ENCODE measurements around the gene MDFIC.

MDFIC gene

GRCh38 chr7:114943530-114943929, 21.6 kb downstream of the MDFIC start:
- no peak for TF ChIP-seq CTCF (IDR thresholded peaks at IDR 0.05; ENCODE audit: low read length)
- no peak for TF ChIP-seq EZH2phosphoT487 (IDR thresholded peaks at IDR 0.05; ENCODE audit: low read length)
- TF ChIP-seq EZH2 (optimal IDR thresholded peaks at IDR 0.05; ENCODE audit: low read depth, low read length): no peak
- Histone ChIP-seq H3K4me2 (ENCODE audit: low read depth, low read length) (no peak overlapping the region), H3K4me3 (ENCODE audit: low read length) (no peak overlapping the region), H3K4me1 (ENCODE audit: low read length) (peaks cover 6% of the 10 kb centered on the region; the same call in 1 of the 2 replicates), H3K27me3 (replicated peaks; ENCODE audit: insufficient read depth, low read length) (no peaks in the 10 kb centered on the region), H3K9me3 (replicated peaks; ENCODE audit: insufficient read depth, low read length) (no peaks in the 10 kb centered on the region), H3K36me3 (replicated peaks; ENCODE audit: insufficient read depth, low read length) (peaks cover 7% of the 10 kb centered on the region; the same call in 1 of the 2 replicates), H3K79me2 (ENCODE audit: low read length) (peaks cover 95% of the 10 kb centered on the region), H3K9me2 (replicated peaks; ENCODE audit: insufficient read depth, low read length) (no peaks in the 10 kb centered on the region), H3F3A (ENCODE audit: insufficient read depth, low read length) (no peaks in the 10 kb centered on the region), H3K27ac (ENCODE audit: low read length) (no peak overlapping the region), H2AFZ (ENCODE audit: low read length) (no peak overlapping the region), H4K20me1 (ENCODE audit: insufficient read depth, low read length) (no peaks in the 10 kb centered on the region), H3K9ac (ENCODE audit: low read length) (no peak overlapping the region)
- DNase-seq: no peak

GRCh38 chr7:114943953-114944744, 22.3 kb downstream of the MDFIC start:
- peaks cover 93% of the 10 kb centered on the region for H3K79me2 ChIP-seq (ENCODE audit: low read length)
- H3K4me3 ChIP-seq (ENCODE audit: low read length): no peak overlapping the region
- no peaks in the 10 kb centered on the region for H3F3A ChIP-seq (ENCODE audit: insufficient read depth, low read length)
- H4K20me1 ChIP-seq (ENCODE audit: insufficient read depth, low read length): no peaks in the 10 kb centered on the region
- H3K27me3 ChIP-seq (replicated peaks; ENCODE audit: insufficient read depth, low read length): no peaks in the 10 kb centered on the region
- no peak overlapping the region for H3K27ac ChIP-seq (ENCODE audit: low read length)
- no peak overlapping the region for H2AFZ ChIP-seq (ENCODE audit: low read length)
- H3K4me1 ChIP-seq (ENCODE audit: low read length): peaks cover 11% of the 10 kb centered on the region
- H3K4me2 ChIP-seq (ENCODE audit: low read depth, low read length): no peak overlapping the region
- TF ChIP-seq EZH2phosphoT487 (IDR thresholded peaks at IDR 0.05; ENCODE audit: low read length) (no peak), CTCF (IDR thresholded peaks at IDR 0.05; ENCODE audit: low read length) (no peak), EZH2 (optimal IDR thresholded peaks at IDR 0.05; ENCODE audit: low read depth, low read length) (no peak)
- no peaks in the 10 kb centered on the region for H3K9me3 ChIP-seq (replicated peaks; ENCODE audit: insufficient read depth, low read length)
- H3K9ac ChIP-seq (ENCODE audit: low read length): no peak overlapping the region
- H3K36me3 ChIP-seq (replicated peaks; ENCODE audit: insufficient read depth, low read length): peaks cover 7% of the 10 kb centered on the region; the same call in 1 of the 2 replicates
- H3K9me2 ChIP-seq (replicated peaks; ENCODE audit: insufficient read depth, low read length): no peaks in the 10 kb centered on the region
- no peak for DNase-seq

- no peaks in the 10 kb centered on the region for H3K27me3 ChIP-seq (replicated peaks; ENCODE audit: insufficient read depth, low read length)
- H3K4me2 ChIP-seq (ENCODE audit: low read depth, low read length): no peak overlapping the region
- no peak overlapping the region for H3K4me3 ChIP-seq (ENCODE audit: low read length)
- DNase-seq: no peak
- no peak overlapping the region for H3K27ac ChIP-seq (ENCODE audit: low read length)
- no peak for TF ChIP-seq CTCF (IDR thresholded peaks at IDR 0.05; ENCODE audit: low read length)
- TF ChIP-seq EZH2phosphoT487 (IDR thresholded peaks at IDR 0.05; ENCODE audit: low read length): no peak
- H4K20me1 ChIP-seq (ENCODE audit: insufficient read depth, low read length): no peaks in the 10 kb centered on the region
- H3K4me1 ChIP-seq (ENCODE audit: low read length): peaks cover 19% of the 10 kb centered on the region
- no peaks in the 10 kb centered on the region for H3K9me2 ChIP-seq (replicated peaks; ENCODE audit: insufficient read depth, low read length)
- H3F3A ChIP-seq (ENCODE audit: insufficient read depth, low read length): no peaks in the 10 kb centered on the region
- peaks cover 7% of the 10 kb centered on the region; the same call in 1 of the 2 replicates for H3K36me3 ChIP-seq (replicated peaks; ENCODE audit: insufficient read depth, low read length)
- no peak overlapping the region for H3K9ac ChIP-seq (ENCODE audit: low read length)
- H2AFZ ChIP-seq (ENCODE audit: low read length): no peak overlapping the region
- H3K79me2 ChIP-seq (ENCODE audit: low read length): peaks cover 93% of the 10 kb centered on the region
- H3K9me3 ChIP-seq (replicated peaks; ENCODE audit: insufficient read depth, low read length): no peaks in the 10 kb centered on the region
These were observed 23.1 kb downstream of the MDFIC start for GRCh38 chr7:114944745-114945625.

Measured in MM.1S (cell line).